Measurements from ENCODE around the gene SASS6.

DNA sequence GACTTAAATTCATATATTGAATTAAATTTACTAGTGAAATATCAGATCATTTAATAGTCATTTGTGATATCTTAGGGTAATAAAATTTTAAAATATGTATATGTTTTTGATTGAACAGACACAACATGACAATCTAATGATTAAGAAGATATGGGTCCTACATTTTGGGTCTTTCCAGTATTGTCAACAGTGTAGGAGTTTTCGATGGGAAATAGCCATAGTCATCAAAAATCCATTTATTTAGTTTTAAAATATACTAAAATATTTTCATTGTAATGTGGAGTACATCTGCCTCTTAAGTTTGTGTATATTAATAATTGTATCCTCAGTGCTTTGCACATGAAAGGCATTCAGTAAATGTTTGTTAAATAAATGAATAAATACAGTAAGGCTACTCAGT is 14.2 kb upstream of the SASS6 start:
- TF ChIP-seq NFYA (IDR thresholded peaks at IDR 0.05; ENCODE audit: borderline replicate concordance, low read depth, low read length): no peak
- TF ChIP-seq SP1 (IDR thresholded peaks at IDR 0.05; ENCODE audit: low read depth, low read length): no peak

Data from GM12878 (cell line).